NCI-H1436 (cell line): Measurements from ENCODE around the gene CEPT1.
"Not testable (repeated sequence)": the region's sequence is repeated elsewhere in the genome, so short reads cannot be mapped to it uniquely, and the experiment has no call there.

Experiments
- DNase-seq: peaks from one replicate; lab custom pipeline; 2025; lab: John Stamatoyannopoulos, UW

CEPT1 gene

GRCh38 chr1:111211921-111212320, 71.9 kb downstream of the CEPT1 start:
- no peak for DNase-seq

GRCh38 chr1:111212634-111213335, 72.8 kb downstream of the CEPT1 start:
- DNase-seq, result no peak

- DNase-seq, result no peak
These were observed 73.4 kb downstream of the CEPT1 start for GRCh38 chr1:111213412-111213811.

- no peak for DNase-seq
These were observed 74.2 kb downstream of the CEPT1 start for GRCh38 chr1:111214074-111214801.

GRCh38 chr1:111214884-111215283, 74.9 kb downstream of the CEPT1 start:
- no peak for DNase-seq

GRCh38 chr1:111215285-111215684, 75.3 kb downstream of the CEPT1 start:
- DNase-seq, result not testable (repeated sequence)

GRCh38 chr1:111216751-111217150, 76.7 kb downstream of the CEPT1 start:
- no peak for DNase-seq

GRCh38 chr1:111217183-111217910, 77.3 kb downstream of the CEPT1 start:
- no peak for DNase-seq

- no peak for DNase-seq
These were observed 78.9 kb downstream of the CEPT1 start for GRCh38 chr1:111218701-111219556.

- no peak for DNase-seq
These were observed 79.7 kb downstream of the CEPT1 start for GRCh38 chr1:111219557-111220286.

- no peak for DNase-seq
These were observed 80.4 kb downstream of the CEPT1 start for GRCh38 chr1:111220302-111220890.

GRCh38 chr1:111221276-111221632, 81.2 kb downstream of the CEPT1 start:
- DNase-seq, result no peak

GRCh38 chr1:111221633-111222291, 81.7 kb downstream of the CEPT1 start:
- DNase-seq, result no peak

- DNase-seq, result peak; percentile 71
These were observed 82.5 kb downstream of the CEPT1 start for GRCh38 chr1:111222308-111223125.

- DNase-seq, result no peak
These were observed 83.2 kb downstream of the CEPT1 start for GRCh38 chr1:111223126-111223685.

- DNase-seq, result no peak
These were observed 85.1 kb downstream of the CEPT1 start for GRCh38 chr1:111225091-111225490.

- DNase-seq, result no peak
These were observed 85.8 kb downstream of the CEPT1 start for GRCh38 chr1:111225717-111226400.

GRCh38 chr1:111227434-111227833, 87.4 kb downstream of the CEPT1 start, which contains the start of gene CHI3L2:
CHI3L2 (plus strand) TSS chr1:111227713; CDS start chr1:111227730, 17 bp downstream.
- DNase-seq, result no peak
